Measurements from ENCODE around the gene ITFG1.
"Not testable (repeated sequence)": the region's sequence is repeated elsewhere in the genome, so short reads cannot be mapped to it uniquely, and the experiment has no call there.

Gene ITFG1

DNA sequence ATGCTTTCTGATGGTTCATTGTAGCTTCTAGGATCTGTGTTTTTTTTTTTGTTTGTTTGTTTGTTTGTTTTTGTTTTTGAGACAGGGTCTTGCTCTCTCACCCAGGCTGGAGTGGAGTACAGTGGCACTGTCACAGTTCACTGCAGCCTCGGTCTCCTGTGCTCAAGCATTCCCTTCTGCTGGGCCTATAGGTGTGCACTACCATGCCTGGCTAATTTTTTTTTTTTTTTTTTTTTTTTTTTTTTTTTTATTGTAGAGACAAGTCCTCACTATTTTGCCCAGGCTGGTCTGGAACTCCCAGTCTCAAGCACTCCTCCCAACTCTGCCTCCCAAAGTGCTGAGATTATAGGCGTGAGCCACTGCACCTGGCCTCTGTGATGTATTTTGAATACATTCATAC is 12.1 kb upstream of the ITFG1 start:
- DNase-seq: not testable (repeated sequence)

DNA sequence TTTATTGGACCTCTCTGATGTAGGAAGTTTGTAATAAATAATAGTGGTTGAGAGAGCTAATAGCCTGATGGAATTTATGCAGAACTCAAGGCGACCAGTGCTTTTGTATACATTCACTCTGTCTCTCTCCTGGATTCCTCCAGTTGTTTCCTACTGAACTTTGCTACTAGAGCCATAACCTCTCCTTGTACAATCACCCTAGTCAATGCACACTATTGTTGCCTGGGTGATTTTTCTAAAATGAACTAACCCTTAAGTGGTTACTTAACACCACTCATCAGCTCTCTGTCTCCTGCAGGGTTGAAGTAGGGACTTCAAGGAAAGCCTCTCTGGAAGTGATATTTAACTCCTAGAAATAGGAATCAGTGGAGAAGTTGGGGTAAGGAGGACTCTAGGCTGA is 9.9 kb upstream of the ITFG1 start:
- DNase-seq: no peak

DNA sequence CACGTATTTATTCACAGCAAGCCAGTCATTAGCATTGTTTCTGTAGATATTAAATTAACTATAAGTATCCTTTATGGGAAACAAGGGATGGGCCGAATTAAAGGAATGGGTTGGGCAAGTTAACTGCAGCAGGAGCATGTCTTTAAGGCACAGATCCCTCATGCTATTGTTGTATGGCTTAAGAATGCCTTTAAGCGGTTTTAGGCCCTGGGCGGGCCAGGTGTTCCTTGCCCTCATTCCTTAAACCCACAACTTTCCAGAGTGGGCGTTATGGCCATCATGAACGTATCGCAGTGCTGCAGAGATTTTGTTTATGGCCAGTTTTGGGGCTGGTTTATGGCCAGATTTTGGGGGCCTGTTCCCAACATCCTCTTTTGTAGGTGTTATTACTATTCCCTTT is 9.3 kb upstream of the ITFG1 start:
- DNase-seq: no peak

DNA sequence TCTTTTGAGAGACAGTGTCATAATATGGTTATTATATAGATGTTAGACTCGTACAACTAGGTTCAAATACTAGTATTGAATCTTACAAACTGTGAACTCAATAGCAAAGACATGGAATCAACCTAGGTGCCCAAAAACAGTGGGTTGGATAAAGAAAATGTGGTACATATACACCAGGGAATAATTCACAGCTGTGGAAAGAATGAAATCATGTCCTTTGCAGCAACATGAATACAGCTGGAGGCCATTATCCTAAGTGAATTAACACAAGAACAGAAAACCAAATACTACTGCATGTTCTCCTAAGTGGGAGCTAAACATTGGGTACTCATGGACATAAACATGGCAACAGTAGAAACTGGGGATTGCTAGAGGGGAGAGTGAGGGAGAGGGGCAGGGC is 8.4 kb upstream of the ITFG1 start:
- no peak for DNase-seq

DNA sequence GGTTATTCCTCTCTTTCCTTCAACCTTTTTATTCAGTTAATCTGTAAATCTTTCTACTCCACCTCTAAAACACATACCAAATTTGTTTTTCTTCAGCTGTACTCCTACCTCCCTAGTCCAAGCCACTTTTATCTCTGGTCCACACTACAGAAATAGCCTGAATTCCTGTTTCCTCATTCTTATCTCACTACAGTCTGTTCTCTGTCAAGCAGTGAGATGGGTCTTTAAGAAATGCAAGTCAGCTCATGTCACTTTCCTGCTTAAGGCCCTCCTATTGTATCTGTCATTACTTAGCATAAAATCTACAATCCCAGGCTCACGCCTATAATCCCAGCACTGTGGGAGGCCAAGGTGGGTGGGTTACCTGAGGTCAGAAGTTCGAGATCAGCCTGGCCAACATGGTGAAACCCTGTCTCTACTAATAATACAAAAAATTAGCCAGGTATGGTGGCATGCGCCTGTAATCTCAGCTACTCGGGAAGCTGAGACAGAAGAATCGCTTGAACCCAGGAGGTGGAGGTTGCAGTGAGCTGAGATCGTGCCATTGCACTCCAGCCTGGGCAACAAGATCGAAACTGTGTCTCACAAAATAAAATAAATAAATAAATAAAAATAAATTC is 7.3 kb upstream of the ITFG1 start:
- not testable (repeated sequence) for DNase-seq

DNA sequence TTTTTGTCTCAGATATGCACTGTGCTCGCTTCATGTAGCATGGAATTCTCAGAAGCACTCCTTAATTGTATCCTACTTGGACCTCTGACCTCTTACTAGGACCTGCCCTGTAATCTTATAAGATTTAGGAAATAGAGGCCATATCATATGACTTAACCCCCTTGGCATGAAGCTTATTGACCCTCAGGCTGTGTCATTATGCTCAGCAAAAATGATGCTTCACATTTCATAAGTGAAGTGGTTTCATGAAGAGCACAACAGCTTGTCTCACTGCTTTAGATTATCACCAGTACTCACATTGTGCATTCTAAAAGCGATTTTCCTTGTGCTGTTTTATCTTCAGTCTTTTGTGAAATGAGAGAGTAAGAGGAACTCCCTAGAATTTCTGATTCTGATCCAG is 6.6 kb upstream of the ITFG1 start:
- no peak for DNase-seq

DNA sequence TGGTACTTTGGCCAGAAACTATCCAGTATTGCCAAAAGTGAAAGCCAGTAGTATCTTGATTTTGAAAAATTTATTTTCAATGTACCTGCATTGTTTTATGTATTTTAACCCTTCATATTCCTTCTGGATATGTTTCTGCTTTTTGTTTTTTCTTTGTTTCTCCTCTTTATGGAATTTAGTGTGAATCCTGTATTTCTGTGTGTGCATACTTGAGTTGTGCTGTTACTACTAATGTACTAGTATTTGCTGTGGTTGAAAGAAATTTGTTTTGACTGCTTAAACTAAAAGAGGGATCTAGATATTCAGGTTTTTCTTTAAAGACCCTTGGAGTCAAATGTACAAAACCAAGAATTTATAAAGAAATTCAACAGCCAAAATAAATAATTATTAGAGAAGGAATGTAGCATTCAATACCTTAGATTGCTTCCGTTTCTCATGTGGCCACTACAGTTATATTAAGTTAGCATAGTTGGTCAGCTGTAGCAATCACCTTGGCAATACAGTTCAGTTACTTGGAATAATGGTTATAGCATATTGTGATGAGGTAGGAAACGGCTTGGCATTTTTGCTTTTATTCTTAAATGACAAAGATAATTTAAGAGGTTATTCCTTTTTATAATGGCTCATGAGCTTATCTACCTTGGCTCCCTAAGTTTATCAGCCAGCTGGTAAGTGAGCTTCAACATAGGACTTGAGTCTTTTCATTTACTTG is 5.2 kb upstream of the ITFG1 start:
- DNase-seq: no peak

DNA sequence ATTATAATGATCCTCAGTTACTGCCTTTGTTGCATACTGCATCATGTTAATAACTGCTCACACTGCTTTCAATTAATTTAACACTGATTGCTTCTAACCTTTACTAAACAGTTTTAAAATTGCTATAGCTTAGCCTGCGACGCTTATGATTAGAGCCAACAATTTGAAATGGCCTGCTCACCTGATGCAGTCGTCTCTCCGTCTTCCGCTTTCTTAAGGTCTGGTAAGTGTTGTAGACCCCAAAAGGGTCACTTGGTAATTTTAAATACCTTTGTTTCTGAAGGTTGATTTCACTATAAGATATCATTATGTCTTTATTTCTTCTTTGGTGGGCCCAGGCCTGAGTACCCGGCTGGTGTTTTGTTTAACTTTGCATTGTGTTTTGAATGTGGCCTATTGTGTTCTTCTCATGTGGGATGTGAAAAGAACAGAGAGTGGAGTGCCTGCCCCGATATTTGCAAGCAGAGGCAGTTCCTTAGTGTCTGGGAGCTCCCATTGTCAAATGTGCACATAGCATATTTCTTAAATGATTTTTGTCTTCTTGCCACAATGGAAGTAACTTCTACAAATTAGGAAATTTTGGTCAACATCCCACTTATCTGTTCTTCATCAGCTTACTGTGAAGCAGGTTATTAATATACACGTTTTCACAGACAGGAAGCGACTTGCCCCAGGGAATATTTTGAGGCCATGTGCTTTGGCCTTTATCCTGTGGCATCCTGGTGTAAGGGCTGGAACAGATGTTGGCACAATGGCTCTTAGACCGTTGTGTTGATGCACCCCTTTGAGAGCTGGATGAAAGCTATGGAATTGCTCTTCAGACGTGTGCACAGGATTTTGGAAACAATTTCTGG is 3.1 kb upstream of the ITFG1 start:
- DNase-seq: no peak

DNA sequence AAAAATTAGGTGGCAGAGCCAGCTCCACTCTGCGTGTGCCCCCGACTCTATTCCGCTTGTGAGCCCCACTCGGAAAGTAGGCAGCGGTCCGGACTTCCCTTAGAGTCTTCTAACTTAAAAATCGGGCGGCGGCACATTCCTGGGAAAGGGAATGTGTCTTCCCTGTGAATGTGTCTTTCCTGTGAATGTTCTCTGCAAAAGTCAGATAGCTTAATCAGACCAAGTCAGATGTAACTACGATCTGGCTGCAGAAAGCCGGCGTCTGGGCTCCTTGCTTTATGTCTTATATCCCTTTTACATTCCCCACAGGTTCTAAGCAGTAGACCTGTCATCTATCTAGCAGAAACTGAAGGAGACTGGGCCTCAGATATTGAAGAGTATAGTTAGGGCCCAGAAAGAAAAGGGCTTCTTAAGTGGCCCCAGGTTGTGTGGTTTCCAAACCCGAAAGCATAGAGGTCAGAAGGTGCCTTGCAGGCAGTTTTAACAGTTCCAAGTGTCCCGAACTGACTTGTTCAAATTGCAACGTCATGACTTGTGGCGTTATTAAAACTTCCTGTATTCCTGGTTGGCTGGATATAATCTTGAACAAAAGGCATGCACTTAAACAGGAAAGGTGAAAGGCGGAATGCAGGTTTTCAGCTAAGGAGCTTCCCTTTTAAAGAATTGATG is 869 bp upstream of the ITFG1 start:
- DNase-seq: no peak

DNA sequence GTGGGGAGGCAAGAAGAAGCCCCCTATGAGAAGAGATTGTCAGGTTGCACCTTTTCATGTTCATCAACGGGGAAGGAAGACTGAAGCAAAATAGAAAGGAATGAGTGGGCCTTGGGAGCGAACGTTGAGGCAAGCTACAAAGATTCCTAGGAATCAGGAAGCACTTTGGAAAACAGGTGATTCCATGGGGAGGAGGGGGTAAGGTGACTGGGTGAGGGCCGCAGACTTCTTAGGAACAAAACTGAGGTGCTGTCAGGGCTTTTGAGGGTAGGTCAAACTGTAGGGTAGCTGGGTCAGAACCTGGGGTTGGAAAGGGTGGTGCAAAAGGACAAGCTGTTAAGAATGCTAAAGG is 528 bp downstream of the ITFG1 start:
- no peak for DNase-seq

DNA sequence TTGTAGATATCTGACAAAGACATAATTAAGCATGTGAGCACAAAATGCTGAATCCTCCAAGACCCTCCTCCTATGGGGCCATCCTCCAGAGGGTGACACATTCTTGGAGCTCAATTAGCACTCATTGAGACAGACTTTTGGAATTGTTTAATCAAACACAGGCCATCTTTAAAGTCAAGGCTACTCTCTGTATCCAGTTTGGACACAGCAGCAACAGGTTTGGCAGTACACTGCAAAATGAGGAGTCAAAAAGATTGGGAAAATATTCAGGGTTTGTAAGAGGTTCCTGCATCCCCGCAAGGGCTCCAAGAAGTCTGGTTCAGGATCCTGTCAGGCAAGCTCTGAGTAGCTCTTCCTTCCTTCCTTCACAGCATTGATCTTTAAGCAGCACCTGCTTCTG is 1.3 kb downstream of the ITFG1 start:
- no peak for DNase-seq

DNA sequence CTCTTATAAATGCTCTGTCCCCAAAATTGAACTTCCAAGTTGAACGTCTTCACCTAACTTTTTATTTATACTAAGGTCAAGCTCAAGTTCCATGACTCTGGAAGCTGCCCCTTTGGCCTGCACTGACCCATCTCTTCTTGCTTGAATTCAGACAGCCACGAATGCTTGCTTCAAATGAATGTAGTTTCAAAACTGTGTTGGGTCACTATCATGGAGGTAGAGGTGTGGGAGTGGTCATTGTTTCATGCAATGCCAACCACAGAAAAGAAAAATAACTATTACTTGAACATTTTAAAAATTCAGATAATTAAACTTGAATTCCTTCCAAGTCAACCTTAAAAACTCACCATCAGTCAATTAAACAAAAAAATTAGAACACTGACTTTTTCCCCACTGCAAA is 2.5 kb downstream of the ITFG1 start:
- DNase-seq: no peak

DNA sequence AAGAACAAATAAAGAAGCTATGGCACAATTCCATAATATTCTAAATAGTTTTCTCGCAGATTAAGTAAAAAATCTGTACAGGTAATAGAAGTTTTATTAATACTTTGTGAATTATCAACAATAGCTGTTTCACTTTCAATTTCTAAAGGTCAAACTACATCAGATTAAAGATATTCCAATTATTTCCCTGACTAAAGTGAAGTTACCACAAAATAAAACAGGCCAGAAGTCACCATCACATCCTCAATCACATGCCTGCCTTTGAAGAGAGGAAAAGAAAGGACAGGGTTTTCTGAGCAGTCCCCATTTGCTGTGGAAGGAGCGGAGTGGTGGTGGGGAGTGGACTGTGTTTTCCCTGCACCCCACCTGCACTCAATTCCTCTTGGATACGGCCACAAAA is 11.1 kb downstream of the ITFG1 start:
- DNase-seq: no peak

DNA sequence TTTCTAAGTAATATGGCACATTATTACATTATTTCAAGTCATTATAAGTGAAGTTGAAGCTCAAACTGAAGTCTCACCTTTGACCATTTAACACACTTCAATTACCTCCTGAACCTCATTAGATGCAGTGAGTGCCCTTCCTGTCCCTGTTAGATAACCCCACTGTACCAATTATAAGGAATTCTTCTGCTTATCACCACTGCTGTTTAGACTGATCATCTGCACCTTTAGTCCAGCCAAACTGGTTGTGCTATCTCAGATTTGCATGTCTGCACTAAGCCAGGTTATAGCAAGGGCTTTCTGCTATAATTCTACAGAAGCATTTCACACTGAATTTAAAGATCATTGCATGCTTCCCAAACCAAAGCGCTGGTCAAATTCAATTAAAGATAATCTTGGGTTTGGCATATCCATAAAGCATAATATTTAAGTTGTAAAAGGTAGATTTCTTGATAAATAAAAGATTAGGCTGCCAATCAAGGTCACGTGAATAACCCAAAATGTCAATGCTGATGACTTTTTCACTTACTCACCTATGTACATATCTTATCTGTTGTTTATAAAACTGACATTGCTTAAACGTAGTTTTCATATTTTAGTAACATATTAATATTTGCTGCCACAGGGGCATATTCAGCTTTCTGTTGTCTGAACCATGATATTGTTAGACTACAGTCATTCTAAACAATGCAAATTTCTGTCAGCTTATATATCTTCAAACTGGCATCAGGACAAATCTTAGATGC is 11.9 kb downstream of the ITFG1 start:
- no peak for DNase-seq

DNA sequence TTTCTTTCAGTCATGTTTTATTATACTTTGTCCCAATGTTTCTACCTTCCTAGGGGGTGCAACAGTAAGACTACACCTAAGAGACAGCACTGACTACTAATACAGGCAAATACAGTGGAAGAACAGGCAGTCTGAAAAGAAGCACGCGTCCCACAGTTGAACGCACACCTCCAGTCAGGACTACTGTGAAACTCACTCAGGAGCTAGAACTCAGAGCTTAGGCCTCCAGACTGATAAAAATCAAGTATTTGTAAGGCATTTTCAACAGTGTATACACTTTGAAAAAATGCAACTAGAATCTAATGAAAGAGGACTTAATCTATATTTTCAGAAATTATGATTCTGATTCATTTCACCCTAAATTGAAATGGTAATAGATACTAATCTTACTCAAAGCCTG is 14.4 kb downstream of the ITFG1 start:
- no peak for DNase-seq

DNA sequence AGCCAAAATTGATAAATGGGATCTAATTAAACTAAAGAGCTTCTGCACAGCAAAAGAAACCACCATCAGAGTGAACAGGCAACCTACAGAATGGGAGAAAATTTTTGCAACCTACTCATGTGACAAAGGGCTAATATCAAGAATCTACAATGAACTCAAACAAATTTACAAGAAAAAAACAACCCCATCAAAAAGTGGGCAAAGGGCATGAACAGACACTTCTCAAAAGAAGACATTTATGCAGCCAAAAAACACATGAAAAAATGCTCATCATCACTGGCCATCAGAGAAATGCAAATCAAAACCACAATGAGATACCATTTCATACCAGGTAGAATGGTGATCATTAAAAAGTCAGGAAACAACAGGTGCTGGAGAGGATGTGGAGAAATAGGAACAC is 18.0 kb downstream of the ITFG1 start:
- DNase-seq: not testable (repeated sequence)

DNA sequence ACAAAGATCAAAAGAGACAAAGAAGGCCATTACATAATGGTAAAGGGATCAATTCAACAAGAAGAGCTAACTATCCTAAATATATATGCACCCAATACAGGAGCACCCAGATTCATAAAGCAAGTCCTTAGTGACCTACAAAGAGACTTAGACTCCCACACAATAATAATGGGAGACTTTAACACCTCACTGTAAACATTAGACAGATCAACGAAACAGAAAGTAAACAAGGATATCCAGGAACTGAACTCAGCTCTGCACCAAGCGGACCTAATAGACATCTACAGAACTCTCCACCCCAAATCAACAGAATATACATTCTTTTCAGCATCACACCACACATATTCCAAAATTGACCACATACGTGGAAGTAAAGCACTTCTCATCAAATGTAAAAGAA is 20.8 kb downstream of the ITFG1 start:
- DNase-seq: not testable (repeated sequence)

DNA sequence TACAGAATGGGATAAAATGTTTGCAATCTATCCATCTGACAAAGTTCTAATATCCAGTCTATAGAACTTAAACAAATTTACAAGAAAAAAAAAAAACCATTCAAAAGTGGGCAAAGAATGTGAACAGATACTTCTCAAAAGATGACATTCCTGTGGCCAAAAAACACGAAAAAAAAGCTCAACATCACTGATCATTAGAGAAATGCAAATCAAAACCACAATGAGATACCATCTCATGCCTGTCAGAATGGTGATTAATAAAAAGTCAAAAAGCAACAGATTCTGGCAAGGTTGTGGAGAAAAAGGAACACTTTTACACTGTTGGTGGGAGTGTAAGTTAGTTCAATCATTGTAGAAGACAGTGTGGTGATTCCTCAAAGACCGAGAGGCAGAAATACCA is 26.6 kb downstream of the ITFG1 start:
- DNase-seq: not testable (repeated sequence)

DNA sequence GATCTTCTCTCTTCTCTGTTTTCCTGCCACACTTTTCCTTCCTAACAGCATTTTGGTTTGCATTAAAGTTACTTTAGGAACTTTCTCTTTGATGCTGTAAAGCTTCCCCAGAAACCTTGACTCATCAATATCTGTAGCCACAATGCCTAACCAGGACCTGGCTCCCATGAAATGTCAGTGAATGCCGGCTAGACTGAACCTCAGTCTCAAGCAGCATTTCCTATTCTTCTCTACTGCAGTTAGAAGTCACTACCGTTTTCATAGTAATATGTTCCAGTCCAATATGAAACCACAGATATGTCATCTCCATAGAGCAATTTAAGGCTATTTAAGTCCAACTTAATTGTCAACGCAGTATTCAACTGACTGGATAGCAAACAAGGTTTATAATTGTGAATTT is 28.9 kb downstream of the ITFG1 start:
- no peak for DNase-seq

DNA sequence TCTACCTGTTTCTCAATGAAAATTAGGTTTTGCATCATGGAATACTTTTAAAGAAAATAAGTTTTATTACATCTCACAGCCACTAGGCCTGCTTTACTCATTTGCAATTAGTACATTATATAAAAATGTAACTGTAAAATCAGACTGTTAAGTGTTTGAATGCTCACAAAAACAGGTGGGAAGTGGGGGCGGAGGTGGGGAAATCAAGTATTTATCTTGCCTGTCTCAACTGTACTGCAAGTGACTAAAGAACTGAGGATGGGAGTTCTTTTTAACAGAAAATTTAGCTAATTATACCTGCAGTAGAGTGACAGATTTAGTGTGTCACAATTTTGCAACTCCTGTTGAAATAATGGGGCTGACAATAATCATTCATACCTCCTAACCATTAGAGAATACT is 34.1 kb downstream of the ITFG1 start:
- no peak for DNase-seq

DNA sequence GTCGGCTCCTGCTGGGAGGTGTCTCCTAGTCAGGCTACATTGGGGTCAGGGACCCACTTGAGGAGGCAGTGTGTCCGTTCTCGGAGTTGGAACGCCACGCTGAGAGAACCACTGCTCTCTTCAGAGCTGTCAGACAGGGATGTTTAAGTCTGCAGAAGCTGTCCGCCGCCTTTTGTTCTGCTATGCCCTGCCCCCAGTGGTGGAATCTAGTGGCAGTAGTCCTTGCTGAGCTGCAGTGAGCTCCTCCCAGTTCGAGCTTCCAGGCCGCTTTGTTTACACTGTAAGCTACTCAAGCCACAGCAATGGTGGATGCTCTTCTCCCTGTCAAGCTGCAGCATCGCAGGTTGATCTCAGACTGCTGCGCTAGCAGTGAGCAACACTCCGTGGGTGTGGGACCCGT is 36.0 kb downstream of the ITFG1 start:
- DNase-seq: no peak

DNA sequence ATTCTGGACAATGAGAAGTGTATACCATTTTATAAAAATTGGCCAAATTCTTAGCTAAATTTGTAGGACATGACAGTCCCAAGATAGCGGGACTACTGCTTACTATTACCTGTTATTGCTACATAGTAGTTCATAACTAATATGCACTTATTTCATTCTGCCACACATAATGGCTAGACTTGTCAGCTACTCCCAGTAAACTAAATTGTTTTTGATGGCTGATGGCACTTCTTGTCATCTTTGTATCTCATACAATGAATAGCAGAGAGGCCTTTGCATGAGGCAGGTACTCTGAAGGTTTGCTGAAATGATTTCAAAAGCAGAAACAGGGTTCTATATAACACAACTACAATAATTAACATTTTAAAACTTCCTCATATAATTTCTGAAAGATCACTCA is 44.0 kb downstream of the ITFG1 start:
- DNase-seq: no peak

DNA sequence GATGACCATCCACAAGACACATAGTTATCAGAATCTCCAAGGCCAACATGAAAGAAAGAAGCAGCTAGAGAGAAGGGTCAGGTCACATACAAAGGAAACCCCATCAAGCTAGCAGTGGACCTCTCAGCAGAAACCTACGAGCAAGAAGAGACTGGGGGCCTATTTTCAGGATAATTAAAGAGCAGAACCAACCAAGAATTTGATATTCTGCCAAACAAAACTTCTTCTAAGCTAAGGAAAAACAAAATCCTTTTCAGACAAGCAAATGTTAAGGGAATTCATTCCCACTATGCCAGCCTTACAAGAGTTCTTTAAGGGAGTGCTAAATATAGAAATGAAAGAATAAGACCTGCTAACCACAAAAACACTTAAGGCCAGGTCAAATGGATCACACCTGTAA is 47.8 kb downstream of the ITFG1 start:
- DNase-seq: no peak
